SHP77 treated with DMSO at 0.1 percent for 48 hours (cell line): ENCODE measurements around the gene ATXN7L1.
"Not testable (repeated sequence)": the region's sequence is repeated elsewhere in the genome, so short reads cannot be mapped to it uniquely, and the experiment has no call there.

Experiments
- DNase-seq: peaks from one replicate; lab custom pipeline; 2025; lab: John Stamatoyannopoulos, UW

The ATXN7L1 gene

DNA sequence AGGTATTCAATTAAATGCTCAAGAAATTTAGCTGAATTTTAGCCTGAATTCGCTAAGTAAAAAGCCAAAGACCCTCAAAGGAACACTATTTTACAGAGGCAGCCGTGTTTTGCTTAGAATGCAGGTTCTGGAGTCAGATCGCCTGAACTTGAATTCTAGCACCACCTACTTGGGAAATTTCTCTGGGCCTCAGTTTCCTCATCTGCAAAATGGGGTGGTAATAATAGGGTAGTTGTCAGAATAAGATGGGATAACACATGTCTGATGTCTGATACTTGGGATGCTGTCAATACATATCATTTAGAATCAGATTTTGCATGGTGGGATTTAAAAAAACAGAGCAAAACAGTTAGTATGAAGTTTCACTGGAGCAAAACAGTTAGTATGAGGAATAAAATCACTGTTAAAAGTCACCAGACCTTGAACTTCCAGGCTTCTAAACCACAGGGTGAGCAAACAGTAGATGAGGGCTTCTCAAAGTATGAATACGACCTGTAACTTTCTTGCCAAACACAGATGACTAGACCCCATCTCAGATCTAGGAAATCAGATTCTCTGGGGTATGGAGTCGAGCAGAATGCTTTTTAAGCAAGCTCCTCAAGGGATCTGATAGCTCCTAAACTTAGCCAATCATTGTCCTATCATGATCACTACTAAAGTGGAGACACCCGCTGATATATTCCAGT lies 75.4 kb downstream of the ATXN7L1 start:
- no peak for DNase-seq

DNA sequence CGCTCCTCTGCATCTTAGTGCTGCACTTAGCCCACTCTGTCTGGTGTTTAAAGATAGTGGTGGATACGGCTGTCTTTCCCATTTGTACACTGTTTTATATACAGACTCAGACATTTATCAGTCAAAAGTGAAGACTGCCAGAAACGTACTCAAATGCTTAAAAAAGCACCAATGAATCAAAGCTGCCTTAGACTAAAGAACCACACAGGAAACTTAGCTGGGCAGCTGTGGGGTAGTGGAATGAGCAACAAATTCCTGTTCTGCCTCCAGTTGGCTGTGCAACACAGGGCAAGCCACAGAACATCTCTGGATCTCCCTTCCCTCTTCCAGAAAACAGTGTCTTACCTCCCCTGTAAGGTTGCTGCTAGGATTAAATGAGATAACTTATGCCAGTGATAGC lies 76.0 kb downstream of the ATXN7L1 start:
- no peak for DNase-seq

DNA sequence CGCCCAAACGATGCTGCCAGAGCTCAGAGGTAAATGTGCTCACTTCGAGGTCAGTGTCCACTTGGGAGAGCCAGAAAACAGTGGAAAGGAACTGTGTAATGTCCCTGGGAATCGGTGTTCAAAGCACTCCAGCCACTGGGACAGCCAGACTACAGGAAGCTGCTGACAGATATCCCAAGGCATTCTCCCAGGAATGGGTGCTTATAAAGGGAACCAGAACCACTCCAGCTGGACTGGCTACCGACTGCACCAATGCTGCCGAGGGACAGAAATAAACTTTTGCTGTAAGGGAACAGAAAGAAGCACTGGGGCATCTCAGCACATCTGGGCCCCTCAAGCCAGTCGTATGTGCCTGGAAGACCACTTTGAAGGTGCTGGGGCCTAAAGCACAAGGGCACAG lies 76.7 kb downstream of the ATXN7L1 start:
- DNase-seq = no peak

GRCh38 chr7:105799006-105799405 lies 77.4 kb downstream of the ATXN7L1 start:
- DNase-seq = no peak

DNA sequence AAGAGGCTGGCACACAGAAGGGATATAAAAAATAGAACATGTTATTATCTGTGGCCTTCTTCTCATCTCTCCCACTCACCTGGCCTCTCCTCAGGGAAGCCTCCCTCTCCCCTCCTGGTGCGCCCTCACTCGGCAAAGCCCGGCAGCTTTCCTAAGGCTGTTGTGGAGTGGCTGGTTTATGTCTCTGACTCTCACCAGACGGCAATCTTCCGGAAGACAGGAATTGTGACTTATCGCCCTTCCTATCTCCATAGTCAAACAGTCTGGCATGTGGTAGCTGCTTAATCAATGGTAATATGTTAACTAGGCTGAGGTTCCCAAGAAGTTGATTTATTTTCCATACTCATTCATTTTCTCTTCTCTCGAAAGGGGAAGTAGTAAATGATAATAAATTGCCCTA lies 78.7 kb downstream of the ATXN7L1 start:
- DNase-seq = no peak

- DNase-seq = no peak
Observed at GRCh38 chr7:105796365-105796764, 80.0 kb downstream of the ATXN7L1 start.

- no peak for DNase-seq
Observed at GRCh38 chr7:105794741-105795729, 81.4 kb downstream of the ATXN7L1 start.

- no peak for DNase-seq
Observed at GRCh38 chr7:105792488-105793370, 83.7 kb downstream of the ATXN7L1 start.

- DNase-seq = no peak
Observed at GRCh38 chr7:105791926-105792325, 84.5 kb downstream of the ATXN7L1 start.

DNA sequence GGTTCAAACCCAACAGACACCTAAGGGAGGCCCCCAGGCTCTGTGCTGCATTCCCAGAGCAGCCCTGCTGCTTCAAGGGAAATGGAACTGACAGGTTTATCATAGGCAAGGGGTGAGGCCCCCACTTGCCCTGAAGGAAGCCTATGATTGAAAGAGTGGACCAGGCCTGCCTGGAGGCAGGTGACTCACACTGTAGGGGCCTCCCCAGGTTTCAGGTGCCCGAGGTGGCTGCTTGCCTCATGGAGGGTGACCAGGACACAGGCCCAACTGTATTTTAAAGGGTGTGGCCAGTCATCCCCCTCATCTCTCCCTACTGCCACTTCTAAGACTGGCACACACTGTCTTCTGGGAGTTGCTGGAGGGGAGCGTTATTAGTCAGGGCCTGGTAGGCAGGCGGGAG lies 85.4 kb downstream of the ATXN7L1 start:
- DNase-seq = no peak

- DNase-seq = not testable (repeated sequence)
Observed at GRCh38 chr7:105790452-105790851, 85.9 kb downstream of the ATXN7L1 start.

DNA sequence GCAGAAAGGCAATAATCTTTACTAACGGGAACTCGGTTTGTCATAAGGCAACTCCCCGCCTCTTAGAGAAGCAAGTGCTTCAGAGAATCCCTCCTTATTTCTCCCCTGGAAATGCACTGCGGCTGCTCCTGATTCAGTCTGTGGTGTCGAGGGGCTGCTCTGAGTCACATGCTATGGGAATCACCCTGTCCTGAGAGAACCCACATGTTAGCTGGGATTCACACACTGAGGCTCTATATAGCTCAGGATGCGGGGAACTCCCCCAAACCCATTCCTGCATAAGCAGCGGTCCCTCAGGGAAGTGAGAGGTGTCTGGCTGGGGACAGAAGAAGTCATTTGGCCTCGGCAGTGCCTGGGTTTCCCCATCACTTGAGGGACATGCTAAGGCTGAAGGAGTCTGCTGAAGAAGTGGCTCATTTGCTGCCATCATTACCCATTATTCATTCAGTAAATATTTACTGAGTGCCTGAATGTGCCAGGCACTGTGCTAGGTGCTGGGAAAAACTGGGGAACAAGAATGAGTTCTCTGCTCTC lies 87.5 kb downstream of the ATXN7L1 start:
- DNase-seq = no peak

DNA sequence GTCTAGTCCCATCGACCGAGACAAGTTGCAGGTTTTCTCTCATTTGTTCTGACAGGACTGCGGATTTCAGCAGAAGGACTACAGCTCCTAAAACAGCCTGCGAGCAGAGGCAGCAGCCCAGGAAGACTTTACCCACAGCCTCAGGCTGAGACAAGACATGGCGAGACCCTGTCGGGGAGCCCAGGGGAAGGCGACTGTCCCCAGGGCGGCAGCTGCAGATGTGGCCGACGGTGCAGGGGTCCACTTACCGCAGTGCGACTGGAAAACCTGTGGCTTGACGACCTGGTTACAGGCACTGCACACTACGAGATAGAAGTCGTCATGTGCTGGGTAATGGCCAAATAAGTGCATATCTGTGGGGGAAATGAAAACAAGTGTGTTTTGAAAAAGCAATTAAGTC lies 88.0 kb downstream of the ATXN7L1 start:
- no peak for DNase-seq

- DNase-seq = no peak
Observed at GRCh38 chr7:105787793-105788192, 88.6 kb downstream of the ATXN7L1 start.

GRCh38 chr7:105786520-105787470 lies 89.6 kb downstream of the ATXN7L1 start:
- DNase-seq = no peak

GRCh38 chr7:105782391-105783042 lies 93.9 kb downstream of the ATXN7L1 start:
- DNase-seq = no peak

GRCh38 chr7:105779856-105780780 lies 96.3 kb downstream of the ATXN7L1 start:
- no peak for DNase-seq

DNA sequence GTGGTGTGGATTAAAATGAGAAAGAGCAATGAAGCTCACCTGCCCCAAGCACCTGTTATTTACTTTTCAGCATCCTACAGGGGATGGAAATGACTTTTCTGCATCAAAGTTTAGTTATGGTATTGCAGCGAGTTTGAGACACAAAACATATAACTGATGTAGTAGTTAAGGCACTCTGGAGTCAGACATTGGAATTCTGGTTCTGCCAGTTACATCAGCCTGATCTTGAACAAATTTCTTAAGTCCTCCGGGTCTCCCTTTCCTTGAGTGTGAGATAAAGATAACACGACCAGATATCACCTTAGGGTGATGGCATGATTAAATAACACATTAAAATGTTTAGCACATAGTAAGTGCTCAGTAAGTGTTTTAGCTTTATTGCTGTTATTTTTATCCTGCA lies 97.4 kb downstream of the ATXN7L1 start:
- DNase-seq = no peak
